Choroid plexus epithelial cell (primary cell): Measurements from ENCODE around the gene CACNA2D3.

Experiments used
- DNase-seq: peaks from one replicate; pipeline ENCODE4 v3.0.0-alpha.2; 2010; ENCODE audit warnings: low read depth
- H3K4me3 ChIP-seq: 2 replicates; pipeline ENCODE4 v1.5.1; 2011; ENCODE audit warnings: low read depth, mild to moderate bottlenecking, control low read depth, low read length, moderate library complexity
- CTCF ChIP-seq: conservative IDR thresholded peaks from 2 replicates; pipeline ENCODE4 v1.5.1; 2011; ENCODE audit warnings: low read depth, mild to moderate bottlenecking, control low read depth, inconsistent platforms, low read length, moderate library complexity

Gene CACNA2D3

GRCh38 chr3:55066551-55067047, 944.2 kb downstream of the CACNA2D3 start:
- DNase-seq, result no peak
- no peak for TF ChIP-seq CTCF
- no peak overlapping the region for H3K4me3 ChIP-seq

GRCh38 chr3:55069950-55070349, 947.6 kb downstream of the CACNA2D3 start:
- no peak for DNase-seq
- H3K4me3 ChIP-seq, result no peak overlapping the region
- TF ChIP-seq CTCF, result no peak

GRCh38 chr3:55074796-55075195, 952.4 kb downstream of the CACNA2D3 start:
- no peak overlapping the region for H3K4me3 ChIP-seq
- no peak for DNase-seq
- TF ChIP-seq CTCF, result no peak

GRCh38 chr3:55075846-55076245, 953.5 kb downstream of the CACNA2D3 start:
- no peak overlapping the region for H3K4me3 ChIP-seq
- no peak for DNase-seq
- no peak for TF ChIP-seq CTCF

- no peak overlapping the region for H3K4me3 ChIP-seq
- no peak for TF ChIP-seq CTCF
- no peak for DNase-seq
Measured at GRCh38 chr3:55077726-55078125, 955.4 kb downstream of the CACNA2D3 start.

- H3K4me3 ChIP-seq, result no peak overlapping the region
- no peak for DNase-seq
- TF ChIP-seq CTCF, result no peak
Measured at GRCh38 chr3:55078876-55079275, 956.5 kb downstream of the CACNA2D3 start.

GRCh38 chr3:55085231-55085630, 962.9 kb downstream of the CACNA2D3 start:
- no peak for DNase-seq
- no peak overlapping the region for H3K4me3 ChIP-seq
- TF ChIP-seq CTCF, result no peak
